Measurements from ENCODE around the gene ACP3. TPM values are rescaled to one million over a fixed set of nuclear protein-coding genes. Genes with fewer than 3 reads are reported as not detected.

ACP3 gene
- total and polyA plus RNA-seq, 2 of the 13 experiments (the other 11 are each of a cell fraction or from before 2014, with no cell fraction given): not detected

DNA sequence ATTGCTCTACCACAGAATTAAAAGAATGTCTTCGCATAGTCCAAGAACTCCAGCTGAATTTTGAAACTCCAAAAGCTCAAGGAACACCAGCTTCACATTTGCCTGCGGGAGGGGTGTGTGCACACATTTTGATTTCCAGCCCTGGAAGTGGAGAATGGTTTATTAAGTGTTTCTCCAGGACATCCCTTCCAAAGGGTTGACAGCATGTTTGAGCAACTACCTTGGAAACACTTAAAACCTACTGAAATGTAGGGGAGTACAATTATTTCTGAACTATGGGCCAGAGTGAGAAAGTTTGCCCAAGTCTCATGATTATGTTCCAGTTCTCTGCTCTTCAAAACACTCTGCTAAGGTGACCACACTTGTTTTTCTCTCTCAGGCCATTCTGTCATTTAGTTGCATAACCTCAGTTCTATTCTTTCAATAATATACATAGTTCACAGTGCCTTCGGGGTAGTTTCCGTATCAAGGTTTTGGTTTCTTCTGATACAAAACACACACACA, 7.9 kb downstream of the ACP3 start:
- H3K27me3 ChIP-seq (ENCODE audit: control insufficient read depth in 1 of 2, insufficient read depth in 2 of 2, low read length in 2 of 2): no peaks in the 10 kb centered on the region
- WGBS (ENCODE audit: low lambda C conversion rate): 31% methylated on average over 4 of the region's 4 CpGs
- intact Hi-C loops (cut with micrococcal nuclease; ENCODE audit: unreplicated experiment): no loop called here
- ATAC-seq: no peak
- in situ Hi-C loops (cut with HindIII; ENCODE audit: extremely low pct_ligation_motif_present, low pct_unique_long_range_greater_than_20kb): no loop called here
- no TSS peak for BruUV-seq (replicated peaks)
- H3K4me2 ChIP-seq (ENCODE audit: low read depth, low read length): no peak overlapping the region
- no peaks in the 10 kb centered on the region for H3K9me3 ChIP-seq (ENCODE audit: low read length)
- no peaks in the 10 kb centered on the region for H3K79me2 ChIP-seq (ENCODE audit: insufficient read depth, low read length)
- no peak overlapping the region for H3K27ac ChIP-seq (ENCODE audit: extremely low read length, insufficient read depth, low read length)
- FAIRE-seq: no peak
- TF ChIP-seq ZNF333 (CRISPR knock-in tag; IDR thresholded peaks at IDR 0.05; ENCODE audit: borderline replicate concordance) (no peak), NFATC3 (CRISPR knock-in tag; IDR thresholded peaks at IDR 0.05) (no peak), SOX6 (IDR thresholded peaks at IDR 0.05) (no peak), SOX6 (CRISPR knock-in tag; IDR thresholded peaks at IDR 0.05) (no peak), RFX3 (CRISPR knock-in tag; IDR thresholded peaks at IDR 0.05) (no peak), SMAD3 (CRISPR knock-in tag; IDR thresholded peaks at IDR 0.05) (no peak), ZNF20 (CRISPR knock-in tag; IDR thresholded peaks at IDR 0.05) (no peak), RFXANK (CRISPR knock-in tag; IDR thresholded peaks at IDR 0.05) (no peak), ELF4 (CRISPR knock-in tag; IDR thresholded peaks at IDR 0.05; ENCODE audit: borderline replicate concordance) (no peak), RBM22 (optimal IDR thresholded peaks at IDR 0.05; ENCODE audit: low read length) (no peak)
- TF ChIP-seq, protein P1, sequence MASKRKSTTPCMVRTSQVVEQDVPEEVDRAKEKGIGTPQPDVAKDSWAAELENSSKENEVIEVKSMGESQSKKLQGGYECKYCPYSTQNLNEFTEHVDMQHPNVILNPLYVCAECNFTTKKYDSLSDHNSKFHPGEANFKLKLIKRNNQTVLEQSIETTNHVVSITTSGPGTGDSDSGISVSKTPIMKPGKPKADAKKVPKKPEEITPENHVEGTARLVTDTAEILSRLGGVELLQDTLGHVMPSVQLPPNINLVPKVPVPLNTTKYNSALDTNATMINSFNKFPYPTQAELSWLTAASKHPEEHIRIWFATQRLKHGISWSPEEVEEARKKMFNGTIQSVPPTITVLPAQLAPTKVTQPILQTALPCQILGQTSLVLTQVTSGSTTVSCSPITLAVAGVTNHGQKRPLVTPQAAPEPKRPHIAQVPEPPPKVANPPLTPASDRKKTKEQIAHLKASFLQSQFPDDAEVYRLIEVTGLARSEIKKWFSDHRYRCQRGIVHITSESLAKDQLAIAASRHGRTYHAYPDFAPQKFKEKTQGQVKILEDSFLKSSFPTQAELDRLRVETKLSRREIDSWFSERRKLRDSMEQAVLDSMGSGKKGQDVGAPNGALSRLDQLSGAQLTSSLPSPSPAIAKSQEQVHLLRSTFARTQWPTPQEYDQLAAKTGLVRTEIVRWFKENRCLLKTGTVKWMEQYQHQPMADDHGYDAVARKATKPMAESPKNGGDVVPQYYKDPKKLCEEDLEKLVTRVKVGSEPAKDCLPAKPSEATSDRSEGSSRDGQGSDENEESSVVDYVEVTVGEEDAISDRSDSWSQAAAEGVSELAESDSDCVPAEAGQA (IDR thresholded peaks at IDR 0.05; ENCODE audit: low read depth): no peak
- TF ChIP-seq, protein P1 (CRISPR knock-in tag; IDR thresholded peaks at IDR 0.05; ENCODE audit: borderline replicate concordance): no peak
- TF ChIP-seq, protein P2, sequence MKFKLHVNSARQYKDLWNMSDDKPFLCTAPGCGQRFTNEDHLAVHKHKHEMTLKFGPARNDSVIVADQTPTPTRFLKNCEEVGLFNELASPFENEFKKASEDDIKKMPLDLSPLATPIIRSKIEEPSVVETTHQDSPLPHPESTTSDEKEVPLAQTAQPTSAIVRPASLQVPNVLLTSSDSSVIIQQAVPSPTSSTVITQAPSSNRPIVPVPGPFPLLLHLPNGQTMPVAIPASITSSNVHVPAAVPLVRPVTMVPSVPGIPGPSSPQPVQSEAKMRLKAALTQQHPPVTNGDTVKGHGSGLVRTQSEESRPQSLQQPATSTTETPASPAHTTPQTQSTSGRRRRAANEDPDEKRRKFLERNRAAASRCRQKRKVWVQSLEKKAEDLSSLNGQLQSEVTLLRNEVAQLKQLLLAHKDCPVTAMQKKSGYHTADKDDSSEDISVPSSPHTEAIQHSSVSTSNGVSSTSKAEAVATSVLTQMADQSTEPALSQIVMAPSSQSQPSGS (CRISPR knock-in tag; IDR thresholded peaks at IDR 0.05): no peak
- TF ChIP-seq, protein P3, sequence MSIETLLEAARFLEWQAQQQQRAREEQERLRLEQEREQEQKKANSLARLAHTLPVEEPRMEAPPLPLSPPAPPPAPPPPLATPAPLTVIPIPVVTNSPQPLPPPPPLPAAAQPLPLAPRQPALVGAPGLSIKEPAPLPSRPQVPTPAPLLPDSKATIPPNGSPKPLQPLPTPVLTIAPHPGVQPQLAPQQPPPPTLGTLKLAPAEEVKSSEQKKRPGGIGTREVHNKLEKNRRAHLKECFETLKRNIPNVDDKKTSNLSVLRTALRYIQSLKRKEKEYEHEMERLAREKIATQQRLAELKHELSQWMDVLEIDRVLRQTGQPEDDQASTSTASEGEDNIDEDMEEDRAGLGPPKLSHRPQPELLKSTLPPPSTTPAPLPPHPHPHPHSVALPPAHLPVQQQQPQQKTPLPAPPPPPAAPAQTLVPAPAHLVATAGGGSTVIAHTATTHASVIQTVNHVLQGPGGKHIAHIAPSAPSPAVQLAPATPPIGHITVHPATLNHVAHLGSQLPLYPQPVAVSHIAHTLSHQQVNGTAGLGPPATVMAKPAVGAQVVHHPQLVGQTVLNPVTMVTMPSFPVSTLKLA (IDR thresholded peaks at IDR 0.05): no peak
- H3K36me3 ChIP-seq (replicated peaks in 1 of 2; ENCODE audit: control insufficient read depth in 1 of 2, insufficient read depth in 2 of 2, low read length in 2 of 2): no peaks in the 10 kb centered on the region
- H3K9ac ChIP-seq (ENCODE audit: insufficient read depth, low read depth, low read length): no peak overlapping the region
- no peaks in the 10 kb centered on the region for H3K4me1 ChIP-seq (ENCODE audit: insufficient read depth, low read length)
- H4K20me1 ChIP-seq (ENCODE audit: insufficient read depth, low read length): no peaks in the 10 kb centered on the region
- CTCF ChIA-PET (ENCODE audit: low intra/inter-chr PET ratio, low total read pairs): no interaction called here
- POLR2A ChIA-PET: no interaction called here
- DNase-seq (ENCODE audit: low spot score): no peak
- no peak overlapping the region for H3K4me3 ChIP-seq (replicated peaks in 1 of 3; ENCODE audit: insufficient read depth in 1 of 3, low read depth in 2 of 3, low read length in 3 of 3)
- no peak overlapping the region for H2AFZ ChIP-seq (ENCODE audit: low read length)

Data from HepG2 (cell line).